IgD-negative memory B cell (primary cell): Measurements from ENCODE around the gene DNAH11. TPM values are rescaled to one million over a fixed set of nuclear protein-coding genes. Genes with fewer than 3 reads are reported as not detected.
"Not testable (repeated sequence)": the region's sequence is repeated elsewhere in the genome, so short reads cannot be mapped to it uniquely, and the experiment has no call there.

Experiments used
- H3K27ac Mint-ChIP-seq, 3 donors: one replicate each; pipeline ENCODE4 v1.8.0; 2020 to 2022; ENCODE audit warnings: mild to moderate bottlenecking in 3 of 3, mixed read lengths in 3 of 3, moderate library complexity in 1 of 3
- H3K27me3 Mint-ChIP-seq: one replicate; pipeline ENCODE4 v1.8.0; 2021; ENCODE audit warnings: mixed read lengths
- H3K36me3 Mint-ChIP-seq: one replicate; pipeline ENCODE4 v1.8.0; 2020; ENCODE audit warnings: mild to moderate bottlenecking, mixed read lengths
- H3K4me1 Mint-ChIP-seq, 3 donors: one replicate each; pipeline ENCODE4 v1.8.0; 2020 to 2022; ENCODE audit warnings: mixed read lengths in 3 of 3, mild to moderate bottlenecking in 1 of 3
- H3K4me3 Mint-ChIP-seq, 4 donors: one replicate each; pipeline ENCODE4 v1.8.0; 2020 to 2022; ENCODE audit warnings: mild to moderate bottlenecking in 4 of 4, mixed read lengths in 4 of 4, moderate library complexity in 3 of 4
- H3K9me3 Mint-ChIP-seq, 3 donors: one replicate each; pipeline ENCODE4 v1.8.0; 2020 to 2021; ENCODE audit warnings: mixed read lengths in 3 of 3, mild to moderate bottlenecking in 1 of 3
- polyA plus RNA-seq: library from polyadenylated mRNA; unstranded; fragments of 300-500 nt; fragmentation: Illumina TruSeq; gene quantifications from one replicate; pipeline ENCODE4 v1.2.3, GENCODE V29; 2021

Gene DNAH11, protein sequence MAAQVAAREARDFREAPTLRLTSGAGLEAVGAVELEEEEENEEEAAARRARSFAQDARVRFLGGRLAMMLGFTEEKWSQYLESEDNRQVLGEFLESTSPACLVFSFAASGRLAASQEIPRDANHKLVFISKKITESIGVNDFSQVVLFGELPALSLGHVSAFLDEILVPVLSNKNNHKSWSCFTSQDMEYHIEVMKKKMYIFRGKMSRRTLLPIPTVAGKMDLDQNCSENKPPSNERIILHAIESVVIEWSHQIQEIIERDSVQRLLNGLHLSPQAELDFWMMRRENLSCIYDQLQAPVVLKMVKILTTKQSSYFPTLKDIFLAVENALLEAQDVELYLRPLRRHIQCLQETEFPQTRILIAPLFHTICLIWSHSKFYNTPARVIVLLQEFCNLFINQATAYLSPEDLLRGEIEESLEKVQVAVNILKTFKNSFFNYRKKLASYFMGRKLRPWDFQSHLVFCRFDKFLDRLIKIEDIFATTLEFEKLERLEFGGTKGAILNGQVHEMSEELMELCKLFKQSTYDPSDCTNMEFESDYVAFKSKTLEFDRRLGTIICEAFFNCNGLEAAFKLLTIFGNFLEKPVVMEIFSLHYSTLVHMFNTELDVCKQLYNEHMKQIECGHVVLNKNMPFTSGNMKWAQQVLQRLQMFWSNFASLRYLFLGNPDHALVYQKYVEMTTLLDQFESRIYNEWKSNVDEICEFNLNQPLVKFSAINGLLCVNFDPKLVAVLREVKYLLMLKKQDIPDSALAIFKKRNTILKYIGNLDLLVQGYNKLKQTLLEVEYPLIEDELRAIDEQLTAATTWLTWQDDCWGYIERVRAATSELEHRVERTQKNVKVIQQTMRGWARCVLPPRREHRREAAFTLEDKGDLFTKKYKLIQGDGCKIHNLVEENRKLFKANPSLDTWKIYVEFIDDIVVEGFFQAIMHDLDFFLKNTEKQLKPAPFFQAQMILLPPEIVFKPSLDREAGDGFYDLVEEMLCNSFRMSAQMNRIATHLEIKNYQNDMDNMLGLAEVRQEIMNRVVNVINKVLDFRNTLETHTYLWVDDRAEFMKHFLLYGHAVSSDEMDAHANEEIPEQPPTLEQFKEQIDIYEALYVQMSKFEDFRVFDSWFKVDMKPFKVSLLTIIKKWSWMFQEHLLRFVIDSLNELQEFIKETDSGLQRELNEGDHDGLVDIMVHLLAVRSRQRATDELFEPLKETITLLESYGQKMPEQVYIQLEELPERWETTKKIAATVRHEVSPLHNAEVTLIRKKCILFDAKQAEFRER (N-terminal part only)
- polyA plus RNA-seq = not detected

DNA sequence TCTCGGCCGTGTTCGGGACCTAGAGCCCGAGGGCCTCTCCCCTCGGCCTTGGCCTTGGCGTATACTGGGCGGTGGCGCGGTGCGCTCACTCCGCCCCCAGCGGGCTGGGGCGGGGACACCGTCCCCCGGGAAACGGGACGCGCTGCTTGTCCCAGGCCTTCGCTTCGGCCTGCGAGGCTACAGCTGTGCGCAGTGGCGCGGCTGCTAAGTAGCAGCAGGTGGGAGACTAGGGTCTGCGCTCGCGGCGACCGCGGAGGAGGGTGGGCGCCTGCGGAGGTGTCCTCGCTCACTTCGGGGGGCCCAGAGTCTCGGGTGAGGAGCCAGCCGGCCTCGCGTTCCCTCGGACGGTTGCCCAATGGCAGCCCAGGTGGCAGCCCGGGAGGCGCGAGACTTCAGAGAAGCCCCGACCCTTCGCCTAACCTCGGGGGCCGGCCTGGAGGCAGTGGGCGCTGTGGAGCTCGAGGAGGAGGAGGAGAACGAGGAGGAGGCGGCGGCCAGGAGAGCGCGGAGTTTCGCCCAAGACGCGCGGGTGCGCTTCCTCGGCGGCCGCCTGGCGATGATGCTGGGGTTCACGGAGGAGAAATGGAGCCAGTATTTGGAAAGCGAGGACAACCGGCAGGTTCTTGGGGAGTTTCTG lies at the start of gene DNAH11:
Gene DNAH11 (plus strand): TSS at position 149 of the 637 bp plus-strand sequence. CDS start 207 bp downstream, at position 356.
- H3K9me3 Mint-ChIP-seq = peaks cover 0 to 4% (median 0%) of the 10 kb centered on the region in 3 donors
- H3K27me3 Mint-ChIP-seq = peaks cover 36% of the 10 kb centered on the region
- no peak within 1 kb of the TSS for H3K27ac Mint-ChIP-seq
- peak within 1 kb of the TSS in 3 of 4 donors; percentile 56 to 69 (median 63) for H3K4me3 Mint-ChIP-seq
- no peaks in the 10 kb centered on the region for H3K36me3 Mint-ChIP-seq
- peaks cover 2 to 8% (median 7%) of the 10 kb centered on the region in 3 donors for H3K4me1 Mint-ChIP-seq

DNA sequence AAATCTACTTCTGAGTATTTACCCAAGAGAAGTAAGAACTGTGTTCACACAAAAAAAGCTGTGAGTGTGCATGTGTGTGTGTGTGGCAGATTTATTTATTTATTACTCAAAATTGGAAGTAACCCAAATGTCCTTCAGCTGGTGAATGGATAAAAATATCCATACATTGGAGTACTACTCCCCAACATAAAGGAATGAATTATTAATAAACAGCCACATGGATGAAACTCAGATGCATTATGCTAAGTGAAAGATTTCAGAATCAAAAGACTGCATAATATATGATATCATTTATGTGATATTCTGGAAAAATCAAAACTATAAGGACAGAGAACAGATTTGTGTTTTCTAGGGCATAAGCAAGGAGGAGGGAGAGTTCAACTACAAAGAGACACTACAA lies 47.1 kb upstream of the DNAH11 start:
- no peaks in the 10 kb centered on the region for H3K27me3 Mint-ChIP-seq
- no peak overlapping the region for H3K27ac Mint-ChIP-seq
- no peak overlapping the region for H3K4me3 Mint-ChIP-seq
- H3K9me3 Mint-ChIP-seq = peaks cover under 1 to 14% (median 11%) of the 10 kb centered on the region in 3 donors
- H3K36me3 Mint-ChIP-seq = peaks cover 21% of the 10 kb centered on the region
- H3K4me1 Mint-ChIP-seq = no peaks in the 10 kb centered on the region

DNA sequence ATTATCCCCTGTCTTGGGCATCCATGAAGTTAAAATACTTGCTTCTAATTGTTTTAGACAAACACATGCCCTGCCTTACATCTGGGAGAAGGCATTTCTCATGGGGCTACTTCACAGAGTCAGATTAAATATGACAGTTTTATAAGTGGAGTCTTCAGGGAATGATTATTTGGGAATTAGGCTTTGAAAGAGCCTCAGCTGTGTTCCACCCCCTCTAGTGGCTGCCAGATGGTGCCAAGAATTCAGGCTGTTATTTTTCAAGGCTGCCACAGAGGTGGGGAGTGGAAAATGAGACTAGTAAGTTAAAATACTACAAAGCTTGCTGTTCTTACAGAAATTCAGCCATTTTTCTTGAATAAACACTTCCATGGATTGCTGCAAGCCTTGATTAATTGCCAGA lies 45.8 kb upstream of the DNAH11 start:
- Mint-ChIP-seq H3K4me3 (peak overlapping the region in 1 of 4 donors; percentile 5), H3K36me3 (peaks cover 16% of the 10 kb centered on the region), H3K27me3 (no peaks in the 10 kb centered on the region), H3K9me3 (peaks cover 6 to 14% (median 7%) of the 10 kb centered on the region in 3 donors), H3K4me1 (no peaks in the 10 kb centered on the region), H3K27ac (no peak overlapping the region)

DNA sequence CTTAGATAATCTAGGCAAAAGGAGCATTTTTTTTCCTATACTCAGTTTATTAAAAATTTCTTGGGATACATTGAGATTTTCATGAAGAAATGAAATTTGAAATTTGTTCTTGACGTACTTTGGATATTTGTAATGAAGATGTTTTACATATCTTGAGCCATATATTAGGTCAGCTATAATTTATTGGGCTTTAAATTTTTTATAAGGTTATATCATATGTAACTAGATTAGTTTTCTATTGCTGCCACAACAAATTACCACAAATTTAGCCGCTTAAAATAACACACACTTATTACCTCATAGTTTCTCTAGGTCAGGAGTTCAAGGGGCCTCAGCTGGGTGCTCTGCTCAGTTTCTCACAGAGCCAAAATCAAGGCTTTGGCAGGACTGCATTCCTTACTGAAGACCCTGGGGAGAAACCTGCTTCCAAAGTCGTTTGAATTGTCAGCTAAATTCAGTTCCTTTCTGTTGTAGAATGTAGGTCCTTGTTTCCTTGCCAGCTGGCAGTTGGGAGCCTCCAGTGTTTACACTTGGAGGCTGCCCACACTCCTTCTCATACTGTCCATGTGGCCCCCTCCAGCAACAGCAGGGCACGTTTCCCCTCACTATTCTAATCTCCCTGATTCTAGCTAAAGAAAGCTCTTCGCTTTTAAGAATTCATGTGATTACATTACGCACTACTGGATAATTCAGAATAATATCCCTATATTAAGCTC lies 42.6 kb upstream of the DNAH11 start:
- Mint-ChIP-seq H3K4me1 (peaks cover 0 to 7% (median 0%) of the 10 kb centered on the region in 3 donors), H3K27me3 (no peaks in the 10 kb centered on the region), H3K9me3 (peaks cover 0 to 8% (median 3%) of the 10 kb centered on the region in 3 donors), H3K4me3 (no peak overlapping the region), H3K36me3 (peaks cover 14% of the 10 kb centered on the region), H3K27ac (no peak overlapping the region)

DNA sequence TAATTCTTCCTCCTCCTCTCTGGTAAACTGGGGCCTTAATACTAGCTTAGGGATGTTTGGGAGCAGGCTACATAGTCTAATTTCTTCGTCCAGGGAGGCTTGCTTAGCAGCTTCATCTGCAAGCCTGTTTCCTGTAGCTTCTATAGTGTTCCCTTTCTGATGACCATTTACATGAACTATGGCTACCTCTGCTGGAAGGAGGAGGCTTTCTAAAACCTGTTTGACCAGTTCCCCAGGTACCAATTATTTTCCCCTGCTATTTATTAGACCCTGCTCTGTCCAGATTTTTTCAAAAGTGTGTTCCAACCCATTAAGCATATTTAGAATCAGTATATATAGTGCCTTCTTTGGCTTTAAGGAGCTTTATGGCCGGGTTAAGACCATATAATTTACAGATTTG lies 38.8 kb upstream of the DNAH11 start:
- Mint-ChIP-seq H3K9me3 (peaks cover 0 to 15% (median 2%) of the 10 kb centered on the region in 3 donors), H3K36me3 (peaks cover 26% of the 10 kb centered on the region), H3K4me3 (no peak overlapping the region), H3K27ac (no peak overlapping the region), H3K4me1 (peaks cover 3 to 7% (median 5%) of the 10 kb centered on the region in 3 donors), H3K27me3 (no peaks in the 10 kb centered on the region)

DNA sequence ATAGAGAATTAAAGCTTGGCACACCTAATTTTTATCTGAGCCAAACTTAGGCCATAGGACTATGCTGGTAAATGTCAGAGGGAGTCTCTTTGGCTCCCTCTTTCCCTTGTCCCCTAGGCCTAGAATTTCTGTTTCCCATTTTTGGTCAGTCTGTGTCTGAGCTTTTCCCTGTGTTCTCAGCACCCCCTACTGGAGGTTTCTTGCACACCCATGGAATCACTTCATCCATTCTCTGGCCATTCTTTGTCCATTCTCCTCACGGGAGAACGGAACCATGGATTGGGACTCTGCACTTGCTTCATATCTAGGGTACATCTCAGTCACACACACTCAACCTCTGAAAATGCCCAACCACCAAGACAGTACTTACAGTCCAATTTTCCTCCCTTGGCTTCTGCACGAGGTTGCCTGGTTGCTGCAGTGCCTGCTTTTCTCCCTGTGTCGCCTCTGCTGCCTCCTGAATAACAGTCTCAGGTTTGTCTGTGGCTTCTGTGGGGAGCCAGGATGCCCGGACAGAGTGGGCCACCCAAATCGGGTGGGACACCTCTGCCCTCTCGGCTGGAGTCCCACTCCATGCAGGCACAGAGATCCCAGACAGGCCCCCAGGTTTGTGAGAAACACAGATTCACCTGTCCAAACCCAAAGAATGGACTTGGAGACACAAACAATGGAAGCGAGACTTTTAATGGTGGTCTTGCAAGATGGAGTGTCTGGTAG lies 35.1 kb upstream of the DNAH11 start:
- Mint-ChIP-seq H3K4me3 (no peak overlapping the region), H3K9me3 (peaks cover 0 to 9% (median 2%) of the 10 kb centered on the region in 3 donors), H3K27me3 (no peaks in the 10 kb centered on the region), H3K36me3 (peaks cover 26% of the 10 kb centered on the region), H3K27ac (no peak overlapping the region), H3K4me1 (peaks cover 3 to 7% (median 5%) of the 10 kb centered on the region in 3 donors)

DNA sequence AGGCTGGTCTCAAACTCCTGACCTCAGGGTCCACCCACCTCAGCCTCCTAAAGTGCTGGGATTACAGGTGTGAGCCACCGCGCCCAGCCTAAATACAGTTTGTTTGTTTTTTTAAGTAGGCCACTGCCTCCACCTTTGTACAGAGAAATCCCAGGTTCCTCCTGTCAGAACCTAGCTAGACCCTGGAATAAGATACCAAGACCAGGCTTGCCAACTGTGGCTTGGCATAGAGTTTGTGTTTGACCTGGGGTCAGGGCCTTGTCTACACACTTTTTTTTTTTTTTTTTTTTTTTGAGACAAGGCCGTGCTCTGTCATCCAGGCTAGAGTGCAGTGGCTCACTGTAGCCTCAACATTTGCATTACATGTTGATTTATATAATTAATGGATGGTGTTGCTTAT lies 34.3 kb upstream of the DNAH11 start:
- Mint-ChIP-seq H3K9me3 (peaks cover 0 to 8% (median 2%) of the 10 kb centered on the region in 3 donors), H3K4me1 (peaks cover 3 to 5% (median 5%) of the 10 kb centered on the region in 3 donors), H3K4me3 (no peak overlapping the region), H3K27ac (no peak overlapping the region), H3K27me3 (no peaks in the 10 kb centered on the region), H3K36me3 (peaks cover 25% of the 10 kb centered on the region)

DNA sequence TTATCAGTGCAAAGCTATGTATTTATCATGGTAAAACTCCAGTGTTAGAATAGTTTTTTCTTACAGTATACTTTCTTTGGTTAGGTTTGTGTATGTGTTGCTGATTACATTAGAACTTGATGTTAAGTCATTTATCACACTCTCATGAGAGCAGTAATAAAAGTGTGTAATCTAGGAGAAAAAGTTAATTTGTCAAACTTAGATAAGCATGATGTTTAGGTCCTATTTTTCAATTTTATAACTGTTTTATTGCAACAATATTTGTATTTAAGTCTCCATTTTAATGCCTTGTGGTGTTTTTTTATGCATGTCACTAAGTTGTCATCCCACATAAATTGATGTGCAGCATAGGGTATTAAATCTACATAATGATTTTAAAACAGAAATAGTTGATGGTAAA lies 28.8 kb upstream of the DNAH11 start:
- H3K9me3 Mint-ChIP-seq = no peaks in the 10 kb centered on the region
- no peak overlapping the region for H3K4me3 Mint-ChIP-seq
- H3K4me1 Mint-ChIP-seq = peaks cover 0 to 3% (median 0%) of the 10 kb centered on the region in 3 donors
- H3K27ac Mint-ChIP-seq = no peak overlapping the region
- H3K36me3 Mint-ChIP-seq = peaks cover 11% of the 10 kb centered on the region
- H3K27me3 Mint-ChIP-seq = no peaks in the 10 kb centered on the region

DNA sequence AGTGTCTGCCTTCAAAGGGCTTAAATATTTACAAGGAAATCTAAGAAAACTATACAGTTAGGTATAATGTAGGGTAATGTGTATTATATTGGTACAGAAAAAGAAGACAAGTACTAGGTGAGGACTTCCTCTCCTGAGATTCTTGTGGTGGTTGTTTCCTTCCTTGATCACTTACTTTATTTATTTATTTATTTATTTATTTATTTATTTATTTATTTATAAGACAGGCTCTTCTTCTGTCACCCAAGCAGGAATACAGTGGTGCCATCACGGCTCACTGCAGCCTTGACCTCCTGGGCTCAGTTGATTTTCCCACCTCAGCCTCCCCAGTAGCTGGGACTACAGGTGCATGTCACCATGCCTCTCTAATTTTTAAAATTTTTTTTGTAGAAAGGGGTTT lies 18.2 kb upstream of the DNAH11 start:
- H3K27me3 Mint-ChIP-seq = no peaks in the 10 kb centered on the region
- H3K36me3 Mint-ChIP-seq = no peaks in the 10 kb centered on the region
- no peaks in the 10 kb centered on the region for H3K4me1 Mint-ChIP-seq
- no peak overlapping the region for H3K27ac Mint-ChIP-seq
- peaks cover 0 to 6% (median 0%) of the 10 kb centered on the region in 3 donors for H3K9me3 Mint-ChIP-seq
- H3K4me3 Mint-ChIP-seq = no peak overlapping the region

DNA sequence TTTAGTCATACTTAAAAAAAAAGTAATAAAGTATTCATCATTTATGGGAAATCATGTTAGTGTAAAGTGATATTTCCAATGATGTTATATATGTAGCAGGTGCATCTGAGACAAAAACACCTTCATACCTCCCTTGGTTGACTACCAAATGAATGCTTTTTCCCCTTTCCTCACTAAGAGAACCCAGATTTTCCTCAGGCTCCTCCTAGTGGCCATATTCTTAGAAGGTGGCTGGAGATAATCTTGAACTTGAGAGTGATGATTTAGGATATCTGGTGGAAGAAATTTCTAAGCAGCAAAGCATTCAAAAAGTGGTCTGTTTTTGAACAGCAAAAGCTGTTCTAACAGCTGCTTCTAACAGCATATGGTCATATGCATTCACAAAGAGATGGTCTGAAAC lies 16.8 kb upstream of the DNAH11 start:
- H3K4me3 Mint-ChIP-seq = no peak overlapping the region
- peaks cover 0 to 6% (median 0%) of the 10 kb centered on the region in 3 donors for H3K9me3 Mint-ChIP-seq
- no peak overlapping the region for H3K27ac Mint-ChIP-seq
- H3K36me3 Mint-ChIP-seq = no peaks in the 10 kb centered on the region
- no peaks in the 10 kb centered on the region for H3K4me1 Mint-ChIP-seq
- H3K27me3 Mint-ChIP-seq = no peaks in the 10 kb centered on the region

DNA sequence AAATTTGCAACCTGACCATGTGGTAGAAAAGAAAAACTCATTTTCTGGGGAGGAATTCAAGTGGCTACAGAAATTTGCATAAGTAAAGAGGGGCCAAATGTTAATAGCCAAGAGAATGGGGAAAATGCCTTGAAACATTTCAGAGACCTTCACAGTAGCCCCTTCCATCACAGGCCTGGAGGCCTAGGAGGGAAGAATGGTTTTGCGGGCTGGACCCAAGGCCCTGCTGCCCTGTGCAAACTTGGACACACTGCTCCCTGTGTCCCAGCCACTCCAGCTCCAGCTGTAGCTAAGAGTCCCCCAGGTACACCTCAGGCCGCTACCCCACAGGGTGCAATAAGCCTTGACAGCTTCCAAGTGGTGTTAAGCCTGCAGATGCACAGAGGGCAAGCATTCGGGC lies 16.4 kb upstream of the DNAH11 start:
- Mint-ChIP-seq H3K36me3 (peaks cover 2% of the 10 kb centered on the region), H3K4me1 (no peaks in the 10 kb centered on the region), H3K4me3 (no peak overlapping the region), H3K27me3 (no peaks in the 10 kb centered on the region), H3K27ac (no peak overlapping the region), H3K9me3 (peaks cover 0 to 6% (median 2%) of the 10 kb centered on the region in 3 donors)

DNA sequence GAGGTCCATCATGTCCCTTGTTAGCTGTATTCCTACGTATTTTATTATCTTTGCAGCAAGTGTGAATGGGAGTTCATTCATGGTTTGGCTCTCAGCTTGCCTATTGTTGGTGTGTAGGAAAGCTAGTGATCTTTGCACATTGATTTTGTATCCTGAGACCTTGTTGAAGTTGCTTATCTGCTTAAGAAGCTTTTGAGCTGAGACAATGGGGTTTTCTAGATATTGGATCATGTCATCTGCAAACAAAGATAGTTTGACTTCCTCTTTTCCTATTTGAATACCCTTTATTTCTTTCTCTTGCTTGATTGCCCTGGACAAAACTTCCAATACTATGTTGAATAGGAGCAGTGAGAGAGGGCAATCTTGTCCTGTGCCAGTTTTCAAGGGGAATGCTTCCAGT lies 10.4 kb upstream of the DNAH11 start:
- H3K27me3 Mint-ChIP-seq, H3K27ac Mint-ChIP-seq, H3K36me3 Mint-ChIP-seq, H3K4me1 Mint-ChIP-seq, H3K9me3 Mint-ChIP-seq: not testable (repeated sequence)
- H3K4me3 Mint-ChIP-seq = peak overlapping the region in 1 of 4 donors; percentile 27

DNA sequence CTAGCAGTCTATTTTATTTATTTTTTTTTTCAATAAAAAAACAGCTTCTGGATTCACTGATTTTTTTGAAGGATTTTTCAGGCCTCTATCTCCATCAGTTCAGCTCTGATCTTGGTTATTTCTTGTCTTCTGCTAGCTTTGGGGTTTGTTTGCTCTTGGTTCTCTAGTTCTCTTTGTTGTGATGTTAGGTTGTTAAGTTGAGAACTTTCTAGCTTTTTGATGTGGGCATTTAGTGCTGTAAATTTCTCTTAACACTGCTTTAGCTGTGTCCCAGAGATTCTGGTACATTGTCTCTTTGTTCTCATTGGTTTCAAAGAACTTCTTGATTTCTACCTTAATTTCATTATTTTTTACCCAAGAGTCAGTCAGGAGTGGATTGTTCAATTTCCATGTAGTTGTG lies 9.2 kb upstream of the DNAH11 start:
- Mint-ChIP-seq H3K4me3 (peak overlapping the region in 1 of 4 donors; percentile 15), H3K9me3 (peaks cover 0 to 11% (median 0%) of the 10 kb centered on the region in 3 donors)
- H3K27ac Mint-ChIP-seq, H3K27me3 Mint-ChIP-seq, H3K36me3 Mint-ChIP-seq, H3K4me1 Mint-ChIP-seq: not testable (repeated sequence)
